ENCODE results near the gene C1orf159. TPM values are rescaled to one million over a fixed set of nuclear protein-coding genes. Genes with fewer than 3 reads are reported as not detected.

Gene C1orf159
- total and polyA plus RNA-seq, 2 donors (not counting 1 experiment from before 2014, with no cell fraction given): 2.6 to 3.3 TPM

DNA sequence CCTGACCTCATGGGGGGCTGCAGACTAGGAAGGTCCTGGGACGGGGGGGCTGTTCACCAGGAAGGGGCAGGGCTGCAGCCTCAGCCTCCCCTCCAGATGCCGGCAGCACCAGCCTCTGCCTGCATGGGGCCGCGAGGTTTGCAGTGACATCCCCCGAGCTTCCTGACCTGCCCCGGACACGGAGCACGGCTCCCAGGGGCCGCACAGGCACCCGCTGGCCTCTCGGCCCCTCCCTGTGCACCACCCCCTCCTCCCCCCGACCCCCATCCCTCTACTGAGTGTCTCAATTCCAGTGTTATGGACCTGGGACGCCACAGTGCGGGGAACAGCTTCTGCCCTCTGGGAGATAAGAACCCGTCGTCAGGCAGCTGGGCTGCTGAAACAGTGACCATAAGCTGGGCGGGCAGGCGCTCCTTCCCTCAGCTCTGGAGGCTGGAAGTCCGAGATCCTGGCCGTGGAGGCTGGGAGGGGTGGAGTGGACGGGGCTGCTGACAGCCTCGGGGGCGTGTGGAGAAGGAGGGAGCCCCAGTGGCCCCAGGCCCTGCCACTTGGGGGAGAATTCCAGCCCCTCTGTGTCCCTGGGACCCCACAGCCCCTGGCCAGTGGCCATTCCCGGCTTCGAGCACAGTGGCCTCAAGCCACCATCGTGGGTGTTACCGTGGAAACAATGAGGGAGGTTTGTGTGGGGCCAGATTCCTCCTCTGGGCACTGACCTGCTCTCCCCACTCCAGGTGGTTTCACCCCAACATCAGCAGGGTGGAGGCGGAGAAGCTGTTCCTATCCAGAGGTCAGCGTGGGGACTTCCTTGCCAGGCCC lies 53.3 kb downstream of the C1orf159 start:
- no peak overlapping the region for H3K4me3 ChIP-seq (replicated peaks in 1 of 4; ENCODE audit: control extremely low read depth in 1 of 4, insufficient read depth in 1 of 4, low read depth in 3 of 4, low read length in 4 of 4)
- no peak overlapping the region for H2AFZ ChIP-seq (ENCODE audit: low read length)
- no peaks in the 10 kb centered on the region for H3K36me3 ChIP-seq (ENCODE audit: control insufficient read depth, insufficient read depth, low read length)
- no peaks in the 10 kb centered on the region for H3K9me3 ChIP-seq (ENCODE audit: control insufficient read depth, insufficient read depth, low read depth, low read length)
- peak in 1 of 2 donors; percentile 20 for DNase-seq (ENCODE audit: low read depth in 2 of 2)
- peak overlapping the region; percentile 37 for H3K9ac ChIP-seq (ENCODE audit: insufficient read depth, low read length)
- peak overlapping the region; percentile 54 for H3K4me2 ChIP-seq (ENCODE audit: extremely low read depth, insufficient read depth, low read length)
- peaks cover 16% of the 10 kb centered on the region for H3K4me1 ChIP-seq (ENCODE audit: control insufficient read depth, extremely low read depth, insufficient read depth, low read length)
- TF ChIP-seq, protein P1, sequence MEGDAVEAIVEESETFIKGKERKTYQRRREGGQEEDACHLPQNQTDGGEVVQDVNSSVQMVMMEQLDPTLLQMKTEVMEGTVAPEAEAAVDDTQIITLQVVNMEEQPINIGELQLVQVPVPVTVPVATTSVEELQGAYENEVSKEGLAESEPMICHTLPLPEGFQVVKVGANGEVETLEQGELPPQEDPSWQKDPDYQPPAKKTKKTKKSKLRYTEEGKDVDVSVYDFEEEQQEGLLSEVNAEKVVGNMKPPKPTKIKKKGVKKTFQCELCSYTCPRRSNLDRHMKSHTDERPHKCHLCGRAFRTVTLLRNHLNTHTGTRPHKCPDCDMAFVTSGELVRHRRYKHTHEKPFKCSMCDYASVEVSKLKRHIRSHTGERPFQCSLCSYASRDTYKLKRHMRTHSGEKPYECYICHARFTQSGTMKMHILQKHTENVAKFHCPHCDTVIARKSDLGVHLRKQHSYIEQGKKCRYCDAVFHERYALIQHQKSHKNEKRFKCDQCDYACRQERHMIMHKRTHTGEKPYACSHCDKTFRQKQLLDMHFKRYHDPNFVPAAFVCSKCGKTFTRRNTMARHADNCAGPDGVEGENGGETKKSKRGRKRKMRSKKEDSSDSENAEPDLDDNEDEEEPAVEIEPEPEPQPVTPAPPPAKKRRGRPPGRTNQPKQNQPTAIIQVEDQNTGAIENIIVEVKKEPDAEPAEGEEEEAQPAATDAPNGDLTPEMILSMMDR (conservative IDR thresholded peaks at IDR 0.05 in 1 of 2, IDR thresholded peaks at IDR 0.05 in 1 of 2; ENCODE audit: low read depth in 1 of 2, low read length in 2 of 2): no peak
- no peak for TF ChIP-seq EZH2 (IDR thresholded peaks at IDR 0.05; ENCODE audit: low read length, missing control alignments)
- H4K20me1 ChIP-seq (ENCODE audit: control insufficient read depth, extremely low read depth, insufficient read depth, low read length): no peaks in the 10 kb centered on the region
- peak overlapping the region; percentile 8 for H3K27ac ChIP-seq (ENCODE audit: insufficient read depth, low read length)
- H3K79me2 ChIP-seq (ENCODE audit: control insufficient read depth, insufficient read depth, low read length): no peaks in the 10 kb centered on the region
- peaks cover 2% of the 10 kb centered on the region for H3K27me3 ChIP-seq (ENCODE audit: control insufficient read depth, insufficient read depth, low read length)

DNA sequence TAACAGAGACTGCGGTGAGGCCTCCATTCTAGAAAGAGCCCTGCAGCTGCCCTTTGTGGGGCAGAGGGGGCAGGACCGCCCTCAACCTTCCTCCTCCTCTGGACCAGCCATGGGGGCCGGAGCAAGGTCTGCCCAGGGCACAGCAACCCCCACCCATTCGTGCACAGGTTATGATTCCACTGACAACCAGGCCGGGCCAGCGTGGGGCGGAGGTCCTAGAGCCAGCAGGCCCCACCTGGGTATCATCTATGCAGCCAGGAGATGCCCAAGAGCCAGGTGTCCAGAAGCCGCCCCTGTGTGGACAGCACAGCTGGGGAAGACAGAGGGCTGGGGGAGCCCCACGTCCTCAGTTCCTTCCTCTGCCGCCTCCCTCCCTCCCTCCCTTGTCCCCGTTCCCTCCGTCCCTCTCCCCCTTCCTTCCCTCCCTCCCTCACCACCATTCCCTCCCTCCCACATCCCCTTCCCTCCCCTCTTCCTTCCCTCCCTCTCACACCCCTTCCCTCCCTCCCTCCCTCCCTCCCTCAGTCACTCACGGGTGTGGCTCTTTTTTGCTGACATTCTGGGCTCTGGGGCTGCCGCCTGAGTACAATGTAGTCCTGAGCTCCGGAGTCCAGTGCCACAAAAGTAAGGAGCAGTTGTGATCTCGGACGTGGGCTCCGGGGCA lies 54.1 kb downstream of the C1orf159 start:
- no peaks in the 10 kb centered on the region for H3K79me2 ChIP-seq (ENCODE audit: control insufficient read depth, insufficient read depth, low read length)
- no peak overlapping the region for H2AFZ ChIP-seq (ENCODE audit: low read length)
- H3K4me1 ChIP-seq (ENCODE audit: control insufficient read depth, extremely low read depth, insufficient read depth, low read length): peaks cover 16% of the 10 kb centered on the region
- H3K27ac ChIP-seq (ENCODE audit: insufficient read depth, low read length): no peak overlapping the region
- no peak for TF ChIP-seq EZH2 (IDR thresholded peaks at IDR 0.05; ENCODE audit: low read length, missing control alignments)
- TF ChIP-seq, protein P1 (conservative IDR thresholded peaks at IDR 0.05 in 1 of 2, IDR thresholded peaks at IDR 0.05 in 1 of 2; ENCODE audit: low read depth in 1 of 2, low read length in 2 of 2): no peak
- H3K9ac ChIP-seq (ENCODE audit: insufficient read depth, low read length): no peak overlapping the region
- peak overlapping the region; percentile 54 for H3K4me2 ChIP-seq (ENCODE audit: extremely low read depth, insufficient read depth, low read length)
- no peaks in the 10 kb centered on the region for H3K36me3 ChIP-seq (ENCODE audit: control insufficient read depth, insufficient read depth, low read length)
- no peak overlapping the region for H3K4me3 ChIP-seq (replicated peaks in 1 of 4; ENCODE audit: control extremely low read depth in 1 of 4, insufficient read depth in 1 of 4, low read depth in 3 of 4, low read length in 4 of 4)
- no peaks in the 10 kb centered on the region for H4K20me1 ChIP-seq (ENCODE audit: control insufficient read depth, extremely low read depth, insufficient read depth, low read length)
- peaks cover 2% of the 10 kb centered on the region for H3K27me3 ChIP-seq (ENCODE audit: control insufficient read depth, insufficient read depth, low read length)
- peak in 1 of 2 donors; percentile 50 for DNase-seq (ENCODE audit: low read depth in 2 of 2)
- no peaks in the 10 kb centered on the region for H3K9me3 ChIP-seq (ENCODE audit: control insufficient read depth, insufficient read depth, low read depth, low read length)

DNA sequence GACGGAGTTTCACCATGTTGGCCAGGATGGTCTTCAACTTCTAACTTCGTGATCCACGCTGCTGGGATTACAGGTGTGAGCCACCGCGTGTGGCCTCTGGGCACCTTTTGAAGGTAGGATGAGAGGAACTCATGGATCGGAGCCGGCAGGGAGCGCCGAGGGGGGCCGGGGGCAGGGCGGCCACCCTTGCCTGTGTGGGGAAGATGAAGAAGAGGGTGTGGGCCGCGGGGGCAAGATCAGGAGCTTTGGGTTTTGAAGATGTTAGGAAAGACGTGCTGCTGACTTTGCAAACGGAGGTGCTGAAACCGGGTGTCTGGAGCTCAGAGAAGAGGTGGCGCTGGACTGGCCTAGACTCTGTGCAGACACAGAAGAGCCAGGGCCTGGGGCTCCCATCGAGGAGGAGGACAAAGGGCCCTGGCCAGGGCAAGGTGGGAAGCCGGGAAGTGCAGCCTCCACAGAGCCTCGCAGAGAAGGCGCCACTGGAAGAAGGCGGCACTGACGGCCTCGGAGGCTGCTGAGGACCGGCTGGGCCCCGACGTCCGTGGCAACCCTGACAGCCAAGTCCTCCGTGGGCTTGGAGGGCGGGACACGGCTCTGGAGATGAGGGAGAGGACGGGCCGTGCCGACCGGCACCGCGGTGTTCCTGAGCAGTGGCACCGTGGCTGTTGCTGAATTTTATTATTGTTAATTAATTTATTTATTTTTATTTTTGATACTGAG lies 55.4 kb downstream of the C1orf159 start:
- TF ChIP-seq, protein P1 (conservative IDR thresholded peaks at IDR 0.05 in 1 of 2, IDR thresholded peaks at IDR 0.05 in 1 of 2; ENCODE audit: low read depth in 1 of 2, low read length in 2 of 2): no peak
- TF ChIP-seq EZH2 (IDR thresholded peaks at IDR 0.05; ENCODE audit: low read length, missing control alignments): no peak
- Histone ChIP-seq H3K4me2 (ENCODE audit: extremely low read depth, insufficient read depth, low read length) (peak overlapping the region; percentile 44), H3K4me3 (replicated peaks in 1 of 4; ENCODE audit: control extremely low read depth in 1 of 4, insufficient read depth in 1 of 4, low read depth in 3 of 4, low read length in 4 of 4) (peak overlapping the region in 1 of 4 experiments; percentile 14), H3K4me1 (ENCODE audit: control insufficient read depth, extremely low read depth, insufficient read depth, low read length) (peaks cover 16% of the 10 kb centered on the region), H3K79me2 (ENCODE audit: control insufficient read depth, insufficient read depth, low read length) (no peaks in the 10 kb centered on the region), H3K27ac (ENCODE audit: insufficient read depth, low read length) (no peak overlapping the region), H4K20me1 (ENCODE audit: control insufficient read depth, extremely low read depth, insufficient read depth, low read length) (no peaks in the 10 kb centered on the region), H3K9me3 (ENCODE audit: control insufficient read depth, insufficient read depth, low read depth, low read length) (no peaks in the 10 kb centered on the region), H3K9ac (ENCODE audit: insufficient read depth, low read length) (no peak overlapping the region), H3K27me3 (ENCODE audit: control insufficient read depth, insufficient read depth, low read length) (peaks cover 2% of the 10 kb centered on the region), H3K36me3 (ENCODE audit: control insufficient read depth, insufficient read depth, low read length) (no peaks in the 10 kb centered on the region), H2AFZ (ENCODE audit: low read length) (no peak overlapping the region)
- DNase-seq (ENCODE audit: low read depth in 2 of 2): no peak
